HL-60 (cell line): ENCODE measurements around the gene KIF12.

Experiments used
- GABPA ChIP-seq: IDR thresholded peaks from 2 replicates; pipeline ENCODE4 v1.6.1; 2012; ENCODE audit warnings: low read depth
- POLR2AphosphoS5 ChIP-seq: IDR thresholded peaks from 2 replicates; pipeline ENCODE4 v1.6.1; 2012; ENCODE audit warnings: low read depth
- SPI1 ChIP-seq: IDR thresholded peaks from 2 replicates; pipeline ENCODE4 v1.6.1; 2012; ENCODE audit warnings: low read depth, mild to moderate bottlenecking, borderline replicate concordance

- TF ChIP-seq GABPA: no peak
- no peak for TF ChIP-seq SPI1
- TF ChIP-seq POLR2AphosphoS5: no peak
Observed at GRCh38 chr9:114137831-114138230, 38.7 kb upstream of the KIF12 start.
